Smooth muscle cell (in vitro differentiated cells): ENCODE measurements around the gene ST14. TPM values are rescaled to one million over a fixed set of nuclear protein-coding genes. Genes with fewer than 3 reads are reported as not detected.
"Not testable (repeated sequence)": the region's sequence is repeated elsewhere in the genome, so short reads cannot be mapped to it uniquely, and the experiment has no call there.

Source experiments
- DNase-seq: peaks from one replicate; lab custom pipeline; 2025; ENCODE audit not compliant: unreplicated experiment; lab: John Stamatoyannopoulos, UW
- H2AFZ ChIP-seq: fragments of 200-600 bp; sonication (generic); 2 replicates; pipeline ENCODE4 v1.6.0; 2016; ENCODE audit warnings: antibody characterized with exemption, low read depth, mild to moderate bottlenecking
- H3F3A ChIP-seq: fragments of 200-600 bp; sonication (generic); 2 replicates; pipeline ENCODE4 v1.6.0; 2017; ENCODE audit warnings: antibody characterized with exemption, low read depth
- H3K27ac ChIP-seq: fragments of 200-600 bp; sonication (generic); 2 replicates; pipeline ENCODE4 v1.5.1; 2016; ENCODE audit warnings: low read depth, mild to moderate bottlenecking
- H3K27me3 ChIP-seq: fragments of 200-600 bp; sonication (generic); 2 replicates; pipeline ENCODE4 v1.6.1; 2016; ENCODE audit warnings: low read depth, mild to moderate bottlenecking
- H3K36me3 ChIP-seq: fragments of 200-600 bp; sonication (generic); 2 replicates; pipeline ENCODE4 v1.5.1; 2016; ENCODE audit warnings: low read depth
- H3K4me1 ChIP-seq: fragments of 200-600 bp; sonication (generic); 2 replicates; pipeline ENCODE4 v1.5.1; 2016; ENCODE audit warnings: low read depth
- H3K4me2 ChIP-seq: fragments of 200-600 bp; sonication (generic); 2 replicates; pipeline ENCODE4 v1.6.0; 2016; ENCODE audit warnings: mild to moderate bottlenecking
- H3K4me3 ChIP-seq: fragments of 200-600 bp; sonication (generic); 2 replicates; pipeline ENCODE4 v1.5.1; 2016; ENCODE audit warnings: mild to moderate bottlenecking
- H3K79me2 ChIP-seq: fragments of 200-600 bp; sonication (generic); 2 replicates; pipeline ENCODE4 v1.6.0; 2016; ENCODE audit warnings: low read depth, mild to moderate bottlenecking
- H3K9ac ChIP-seq: fragments of 200-600 bp; sonication (generic); 2 replicates; pipeline ENCODE4 v1.6.0; 2016; ENCODE audit warnings: low read depth
- H3K9me3 ChIP-seq: fragments of 200-600 bp; sonication (generic); replicated peaks from 2 replicates; pipeline ENCODE4 v1.5.1; 2016; ENCODE audit warnings: low read depth
- H4K20me1 ChIP-seq: fragments of 200-600 bp; sonication (generic); 2 replicates; pipeline ENCODE4 v1.6.0; 2016; ENCODE audit warnings: low read depth
- CTCF ChIP-seq: fragments of 200-600 bp; sonication (generic); IDR thresholded peaks from 2 replicates; pipeline ENCODE4 v1.5.1; 2017; ENCODE audit warnings: borderline replicate concordance, mild to moderate bottlenecking, antibody characterized with exemption; ENCODE audit not compliant: insufficient read depth, poor library complexity, severe bottlenecking
- WGBS: methylation state at CpG from one replicate; pipeline ENCODE4 v1.1.7; 2016; ENCODE audit warnings: low lambda C conversion rate; 5-methylcytosine and 5-hydroxymethylcytosine counted together
- polyA plus RNA-seq: library from polyadenylated mRNA; unstranded; fragments of >200 nt; fragmentation: Nextera tagmentation; extraction: Ambion mirVana; gene quantifications from 2 replicates; pipeline ENCODE4 v1.2.1, GENCODE V29; 2016
- total RNA-seq: library from RNA; depleted of rRNA; stranded (reverse); fragments of >200 nt; gene quantifications from 2 replicates; pipeline ENCODE4 v1.2.3, GENCODE V29; 2014

Gene ST14
- total and polyA plus RNA-seq, 2 experiments from 2014 or later: 2.4 to 7.7 TPM

GRCh38 chr11:130191896-130192295 is 32.3 kb downstream of the ST14 start:
- Histone ChIP-seq H3K36me3 (no peaks in the 10 kb centered on the region), H3K9me3 (no peaks in the 10 kb centered on the region), H2AFZ (no peak overlapping the region), H3K4me3 (no peak overlapping the region), H3K79me2 (no peaks in the 10 kb centered on the region), H3K9ac (no peak overlapping the region), H4K20me1 (no peaks in the 10 kb centered on the region), H3K4me2 (no peak overlapping the region), H3K4me1 (no peaks in the 10 kb centered on the region), H3F3A (no peaks in the 10 kb centered on the region), H3K27ac (no peak overlapping the region), H3K27me3 (no peaks in the 10 kb centered on the region)
- no peak for TF ChIP-seq CTCF
- no peak for DNase-seq
- WGBS: 95% methylated on average over 14 of the region's 14 CpGs

- Histone ChIP-seq H2AFZ (no peak overlapping the region), H3K36me3 (no peaks in the 10 kb centered on the region)
- WGBS: 89% methylated on average over 4 of the region's 4 CpGs
These were observed 33.3 kb downstream of the ST14 start for GRCh38 chr11:130192845-130193267.

GRCh38 chr11:130193551-130193950 is 34.0 kb downstream of the ST14 start:
- H3K4me3 ChIP-seq, H4K20me1 ChIP-seq, H3K9me3 ChIP-seq, H3F3A ChIP-seq, H3K27ac ChIP-seq, H2AFZ ChIP-seq, H3K36me3 ChIP-seq, H3K9ac ChIP-seq, H3K4me2 ChIP-seq, H3K79me2 ChIP-seq, H3K4me1 ChIP-seq, DNase-seq, H3K27me3 ChIP-seq: not testable (repeated sequence)
- 98% methylated on average over 14 of the region's 14 CpGs for WGBS

More at GRCh38 chr11:130192845-130193267, 33.3 kb downstream of the ST14 start:
- no peaks in the 10 kb centered on the region for H4K20me1 ChIP-seq
- H3K4me2 ChIP-seq: no peak overlapping the region
- TF ChIP-seq CTCF: no peak
- no peaks in the 10 kb centered on the region for H3K79me2 ChIP-seq
- no peak for DNase-seq
- no peaks in the 10 kb centered on the region for H3K4me1 ChIP-seq
- no peaks in the 10 kb centered on the region for H3K27me3 ChIP-seq
- no peak overlapping the region for H3K27ac ChIP-seq
- H3K9ac ChIP-seq: no peak overlapping the region
- no peaks in the 10 kb centered on the region for H3F3A ChIP-seq
- no peaks in the 10 kb centered on the region for H3K9me3 ChIP-seq
- no peak overlapping the region for H3K4me3 ChIP-seq

- H3K4me1 ChIP-seq: no peaks in the 10 kb centered on the region
- H3K4me2 ChIP-seq: no peak overlapping the region
- H3K9ac ChIP-seq: no peak overlapping the region
- no peak for DNase-seq
- no peaks in the 10 kb centered on the region for H3K79me2 ChIP-seq
- no peaks in the 10 kb centered on the region for H3K9me3 ChIP-seq
- no peak overlapping the region for H2AFZ ChIP-seq
- H3K27ac ChIP-seq: no peak overlapping the region
- H3F3A ChIP-seq: no peaks in the 10 kb centered on the region
- WGBS: 93% methylated on average over 21 of the region's 21 CpGs
- H4K20me1 ChIP-seq: no peaks in the 10 kb centered on the region
- H3K27me3 ChIP-seq: no peaks in the 10 kb centered on the region
- H3K36me3 ChIP-seq: no peaks in the 10 kb centered on the region
- TF ChIP-seq CTCF: no peak
- no peak overlapping the region for H3K4me3 ChIP-seq
These were observed 34.9 kb downstream of the ST14 start for GRCh38 chr11:130194241-130195023.
